DOHH2 (cell line): Measurements from ENCODE around the gene C13orf46.

Source experiments
- H3F3A ChIP-seq: fragments of 200-600 bp; sonication (generic), shearing (Covaris generic); 2 replicates; pipeline ENCODE4 v1.6.0; 2016; ENCODE audit warnings: antibody characterized with exemption, mild to moderate bottlenecking; ENCODE audit not compliant: control insufficient read depth, insufficient read depth
- H3K27ac ChIP-seq: fragments of 200-600 bp; sonication (generic); 2 replicates; pipeline ENCODE4 v1.5.1; 2014; ENCODE audit warnings: low read depth, mild to moderate bottlenecking, low read length, moderate library complexity
- H3K27me3 ChIP-seq: fragments of 200-600 bp; sonication (generic); 2 replicates; pipeline ENCODE4 v1.6.1; 2014; ENCODE audit warnings: mild to moderate bottlenecking, low read length, mixed read lengths; ENCODE audit not compliant: control insufficient read depth
- H3K36me3 ChIP-seq: fragments of 200-600 bp; sonication (generic); 2 replicates; pipeline ENCODE4 v1.6.1; 2014; ENCODE audit warnings: mild to moderate bottlenecking, low read length, moderate library complexity, mixed read lengths; ENCODE audit not compliant: control insufficient read depth
- H3K4me1 ChIP-seq: fragments of 200-600 bp; sonication (generic); 2 replicates; pipeline ENCODE4 v1.6.1; 2014; ENCODE audit warnings: mild to moderate bottlenecking, low read length, mixed read lengths; ENCODE audit not compliant: control insufficient read depth
- H3K4me2 ChIP-seq: fragments of 200-600 bp; sonication (generic); 2 replicates; pipeline ENCODE4 v1.6.0; 2014; ENCODE audit warnings: mild to moderate bottlenecking, low read length, moderate library complexity
- H3K4me3 ChIP-seq: fragments of 200-600 bp; sonication (generic); 2 replicates; pipeline ENCODE4 v1.5.1; 2014; ENCODE audit warnings: mild to moderate bottlenecking, low read length, mixed read lengths
- H3K79me2 ChIP-seq: fragments of 200-600 bp; sonication (generic); 2 replicates; pipeline ENCODE4 v1.6.1; 2014; ENCODE audit warnings: mild to moderate bottlenecking, low read length, mixed read lengths; ENCODE audit not compliant: control insufficient read depth
- H3K9me2 ChIP-seq: fragments of 200-600 bp; sonication (generic); replicated peaks from 2 replicates; pipeline ENCODE4 v1.6.1; 2014; ENCODE audit warnings: mild to moderate bottlenecking, low read length, mixed read lengths; ENCODE audit not compliant: control insufficient read depth
- H3K9me3 ChIP-seq: fragments of 200-600 bp; sonication (generic); 2 replicates; pipeline ENCODE4 v1.6.1; 2014; ENCODE audit warnings: antibody characterized with exemption, low read length, mixed read lengths; ENCODE audit not compliant: control insufficient read depth, insufficient read depth
- H4K20me1 ChIP-seq: fragments of 200-600 bp; sonication (generic); 2 replicates; pipeline ENCODE4 v1.6.0; 2014; ENCODE audit warnings: low read depth, mild to moderate bottlenecking, antibody characterized with exemption, low read length, moderate library complexity; ENCODE audit not compliant: control insufficient read depth, insufficient read depth
- CTCF ChIP-seq: fragments of 200-600 bp; sonication (generic); IDR thresholded peaks from one replicate; pipeline ENCODE4 v1.5.1; 2014; ENCODE audit warnings: antibody characterized with exemption, mild to moderate bottlenecking, low read depth, low read length; ENCODE audit not compliant: poor library complexity, severe bottlenecking
- EZH2phosphoT487 ChIP-seq: fragments of 200-600 bp; sonication (generic); IDR thresholded peaks from 2 replicates; pipeline ENCODE4 v1.6.1; 2017; ENCODE audit warnings: borderline replicate concordance, mild to moderate bottlenecking, antibody characterized with exemption, low read length, moderate library complexity, mixed read lengths

C13orf46 gene

GRCh38 chr13:113937527-113938180, 36.2 kb downstream of the C13orf46 start:
- no peak overlapping the region for H3K27ac ChIP-seq

GRCh38 chr13:113937073-113937472, 36.8 kb downstream of the C13orf46 start:
- Histone ChIP-seq H3K9me3 (no peaks in the 10 kb centered on the region), H3K4me1 (no peaks in the 10 kb centered on the region), H3K79me2 (no peaks in the 10 kb centered on the region), H3K27ac (no peak overlapping the region), H3K4me2 (no peak overlapping the region), H3F3A (no peaks in the 10 kb centered on the region), H3K27me3 (no peaks in the 10 kb centered on the region), H3K36me3 (no peaks in the 10 kb centered on the region), H3K4me3 (no peak overlapping the region), H4K20me1 (no peaks in the 10 kb centered on the region), H3K9me2 (no peaks in the 10 kb centered on the region)
- no peak for TF ChIP-seq EZH2phosphoT487
- TF ChIP-seq CTCF, result no peak

More at GRCh38 chr13:113937527-113938180, 36.2 kb downstream of the C13orf46 start:
- H4K20me1 ChIP-seq, result no peaks in the 10 kb centered on the region
- H3K36me3 ChIP-seq, result no peaks in the 10 kb centered on the region
- H3K4me2 ChIP-seq, result no peak overlapping the region
- no peaks in the 10 kb centered on the region for H3K4me1 ChIP-seq
- no peaks in the 10 kb centered on the region for H3K9me2 ChIP-seq
- TF ChIP-seq EZH2phosphoT487, result no peak
- TF ChIP-seq CTCF, result no peak
- no peaks in the 10 kb centered on the region for H3K79me2 ChIP-seq
- H3F3A ChIP-seq, result no peaks in the 10 kb centered on the region
- no peak overlapping the region for H3K4me3 ChIP-seq
- H3K27me3 ChIP-seq, result no peaks in the 10 kb centered on the region
- H3K9me3 ChIP-seq, result no peaks in the 10 kb centered on the region

GRCh38 chr13:113936166-113936965, 37.5 kb downstream of the C13orf46 start:
- H3K36me3 ChIP-seq, result no peaks in the 10 kb centered on the region
- no peaks in the 10 kb centered on the region for H3K27me3 ChIP-seq
- no peak overlapping the region for H3K27ac ChIP-seq
- TF ChIP-seq EZH2phosphoT487 (no peak), CTCF (no peak)
- H3K4me2 ChIP-seq, result no peak overlapping the region
- H3K9me2 ChIP-seq, result no peaks in the 10 kb centered on the region
- no peaks in the 10 kb centered on the region for H3K4me1 ChIP-seq
- no peaks in the 10 kb centered on the region for H3K79me2 ChIP-seq
- no peaks in the 10 kb centered on the region for H3K9me3 ChIP-seq
- H4K20me1 ChIP-seq, result no peaks in the 10 kb centered on the region
- H3F3A ChIP-seq, result no peaks in the 10 kb centered on the region
- H3K4me3 ChIP-seq, result no peak overlapping the region
